NT2/D1 (cell line): Measurements from ENCODE around the gene DOC2B.
A peak's percentile ranks its signal among the peaks of the same experiment; 100 is the strongest.

Source experiments
- DNase-seq: peaks from one replicate; pipeline ENCODE4 v3.0.0-alpha.2; 2011; ENCODE audit warnings: low read depth, low spot score
- H3K27me3 ChIP-seq: 2 replicates; pipeline ENCODE4 v1.6.0; 2011; ENCODE audit warnings: mild to moderate bottlenecking; ENCODE audit not compliant: insufficient read length, insufficient read depth
- H3K36me3 ChIP-seq: 2 replicates; pipeline ENCODE4 v1.6.1; 2011; ENCODE audit warnings: mild to moderate bottlenecking, low read length, mixed read lengths; ENCODE audit not compliant: insufficient read depth, insufficient read length
- H3K4me1 ChIP-seq: 2 replicates; pipeline ENCODE4 v1.5.1; 2011; ENCODE audit not compliant: insufficient read depth, insufficient read length
- H3K4me3 ChIP-seq: 2 replicates; pipeline ENCODE4 v1.5.1; 2011; ENCODE audit warnings: low read depth; ENCODE audit not compliant: insufficient read length
- H3K9ac ChIP-seq: 2 replicates; pipeline ENCODE4 v1.6.0; 2011; ENCODE audit warnings: low read depth; ENCODE audit not compliant: insufficient read length
- H3K9me3 ChIP-seq: 2 replicates; pipeline ENCODE4 v1.5.1; 2011; ENCODE audit warnings: mild to moderate bottlenecking, low read length; ENCODE audit not compliant: insufficient read depth
- SUZ12 ChIP-seq: IDR thresholded peaks from 2 replicates; pipeline ENCODE4 v1.6.1; 2011; ENCODE audit not compliant: insufficient read length, insufficient read depth; ENCODE audit errors: extremely low read depth
- YY1 ChIP-seq: IDR thresholded peaks from 2 replicates; pipeline ENCODE4 v1.6.1; 2011; ENCODE audit not compliant: insufficient read length, insufficient read depth
- ZNF274 ChIP-seq: IDR thresholded peaks from 2 replicates; pipeline ENCODE4 v1.6.1; 2011; ENCODE audit warnings: mild to moderate bottlenecking, low read depth, low read length

The DOC2B gene

GRCh38 chr17:193426-193810 is 12.0 kb upstream of the DOC2B start:
- Histone ChIP-seq H3K27me3 (no peaks in the 10 kb centered on the region), H3K9ac (no peak overlapping the region), H3K4me3 (no peak overlapping the region), H3K36me3 (no peaks in the 10 kb centered on the region), H3K4me1 (peaks cover 4% of the 10 kb centered on the region), H3K9me3 (no peaks in the 10 kb centered on the region)
- no peak for DNase-seq
- TF ChIP-seq YY1 (no peak), SUZ12 (no peak), ZNF274 (no peak)

GRCh38 chr17:192666-193425 is 11.4 kb upstream of the DOC2B start:
- Histone ChIP-seq H3K9ac (no peak overlapping the region), H3K9me3 (no peaks in the 10 kb centered on the region), H3K4me3 (no peak overlapping the region), H3K36me3 (no peaks in the 10 kb centered on the region), H3K27me3 (no peaks in the 10 kb centered on the region), H3K4me1 (peaks cover 4% of the 10 kb centered on the region)
- TF ChIP-seq YY1 (no peak), ZNF274 (no peak), SUZ12 (no peak)
- DNase-seq: no peak

GRCh38 chr17:189444-189843 is 8.0 kb upstream of the DOC2B start:
- Histone ChIP-seq H3K36me3 (no peaks in the 10 kb centered on the region), H3K9me3 (no peaks in the 10 kb centered on the region), H3K27me3 (peaks cover 17% of the 10 kb centered on the region), H3K4me1 (peaks cover 4% of the 10 kb centered on the region), H3K4me3 (no peak overlapping the region), H3K9ac (no peak overlapping the region)
- no peak for DNase-seq
- TF ChIP-seq YY1: no peak
- no peak for TF ChIP-seq SUZ12
- TF ChIP-seq ZNF274: no peak

- H3K4me3 ChIP-seq: no peak overlapping the region
- H3K4me1 ChIP-seq: peaks cover 11% of the 10 kb centered on the region
- H3K27me3 ChIP-seq: peaks cover 40% of the 10 kb centered on the region
- no peak overlapping the region for H3K9ac ChIP-seq
- H3K9me3 ChIP-seq: no peaks in the 10 kb centered on the region
- H3K36me3 ChIP-seq: no peaks in the 10 kb centered on the region
- DNase-seq: no peak
- TF ChIP-seq YY1: no peak
Observed at GRCh38 chr17:187130-187529, 5.7 kb upstream of the DOC2B start.

- Histone ChIP-seq H3K4me3 (no peak overlapping the region), H3K9ac (no peak overlapping the region), H3K27me3 (peaks cover 54% of the 10 kb centered on the region), H3K4me1 (peaks cover 16% of the 10 kb centered on the region), H3K9me3 (no peaks in the 10 kb centered on the region), H3K36me3 (no peaks in the 10 kb centered on the region)
- TF ChIP-seq SUZ12 (no peak), ZNF274 (no peak), YY1 (no peak)
- DNase-seq: no peak
Observed at GRCh38 chr17:185445-186138, 4.1 kb upstream of the DOC2B start.

GRCh38 chr17:183021-183420 is 1.6 kb upstream of the DOC2B start:
- H3K4me3 ChIP-seq: no peak overlapping the region
- no peaks in the 10 kb centered on the region for H3K36me3 ChIP-seq
- peaks cover 78% of the 10 kb centered on the region for H3K27me3 ChIP-seq
- TF ChIP-seq YY1: no peak
- no peak for TF ChIP-seq ZNF274
- no peak for TF ChIP-seq SUZ12
- H3K9ac ChIP-seq: no peak overlapping the region
- no peaks in the 10 kb centered on the region for H3K9me3 ChIP-seq
- DNase-seq: no peak
- H3K4me1 ChIP-seq: peaks cover 19% of the 10 kb centered on the region

GRCh38 chr17:182050-182751 is 751 bp upstream of the DOC2B start:
- Histone ChIP-seq H3K9me3 (no peaks in the 10 kb centered on the region), H3K4me3 (peak overlapping the region; percentile 39), H3K36me3 (no peaks in the 10 kb centered on the region), H3K27me3 (peaks cover 87% of the 10 kb centered on the region), H3K9ac (peak overlapping the region; percentile 56), H3K4me1 (peaks cover 19% of the 10 kb centered on the region)
- TF ChIP-seq YY1 (no peak), ZNF274 (no peak), SUZ12 (no peak)
- DNase-seq: no peak
